Right lobe of liver (tissue), 4 donors: Measurements from ENCODE around the gene MAML3.

Experiments
- POLR2A ChIP-seq: fragments of 450-650 bp; IDR thresholded peaks from one replicate; pipeline ENCODE4 v1.6.1; 2017; ENCODE audit warnings: antibody characterized with exemption, mild to moderate bottlenecking
- TF ChIP-seq, protein P1 (sequence below), 4 donors: fragments of 200-600 bp in 3 of 4; fragments of 450-650 bp in 1 of 4; IDR thresholded peaks; one replicate each; pipeline versions ENCODE4 v1.5.1 to v1.8.0; 2016 to 2022; ENCODE audit warnings: antibody characterized with exemption in 4 of 4, mild to moderate bottlenecking in 2 of 4
- donor health status: DM: no; HTN: no; CAD: no.
- donor health status: DM: no; HTN: no; CAD: no.
- donor health status: DM: no; HTN: yes; CAD: no.

DNA sequence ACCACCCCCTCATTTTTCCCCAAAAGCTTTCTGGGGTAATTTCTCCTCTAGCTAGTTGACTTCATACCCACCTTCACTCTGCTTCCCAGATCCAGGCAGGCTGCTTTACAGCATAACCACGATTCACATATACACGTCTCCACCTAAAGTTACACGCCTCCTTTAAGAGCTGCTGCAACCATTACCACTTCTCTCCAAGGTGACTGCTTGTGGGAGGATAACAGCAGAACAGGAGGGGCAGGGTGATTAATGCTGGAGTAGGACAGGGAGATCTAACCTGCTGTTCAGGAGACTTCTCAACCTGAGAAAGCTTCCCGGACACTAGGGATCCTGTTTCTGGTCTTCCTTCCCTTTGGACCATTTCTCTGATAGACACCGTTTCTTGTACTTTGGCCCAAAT lies 411.0 kb downstream of the MAML3 start:
- TF ChIP-seq, protein P1, sequence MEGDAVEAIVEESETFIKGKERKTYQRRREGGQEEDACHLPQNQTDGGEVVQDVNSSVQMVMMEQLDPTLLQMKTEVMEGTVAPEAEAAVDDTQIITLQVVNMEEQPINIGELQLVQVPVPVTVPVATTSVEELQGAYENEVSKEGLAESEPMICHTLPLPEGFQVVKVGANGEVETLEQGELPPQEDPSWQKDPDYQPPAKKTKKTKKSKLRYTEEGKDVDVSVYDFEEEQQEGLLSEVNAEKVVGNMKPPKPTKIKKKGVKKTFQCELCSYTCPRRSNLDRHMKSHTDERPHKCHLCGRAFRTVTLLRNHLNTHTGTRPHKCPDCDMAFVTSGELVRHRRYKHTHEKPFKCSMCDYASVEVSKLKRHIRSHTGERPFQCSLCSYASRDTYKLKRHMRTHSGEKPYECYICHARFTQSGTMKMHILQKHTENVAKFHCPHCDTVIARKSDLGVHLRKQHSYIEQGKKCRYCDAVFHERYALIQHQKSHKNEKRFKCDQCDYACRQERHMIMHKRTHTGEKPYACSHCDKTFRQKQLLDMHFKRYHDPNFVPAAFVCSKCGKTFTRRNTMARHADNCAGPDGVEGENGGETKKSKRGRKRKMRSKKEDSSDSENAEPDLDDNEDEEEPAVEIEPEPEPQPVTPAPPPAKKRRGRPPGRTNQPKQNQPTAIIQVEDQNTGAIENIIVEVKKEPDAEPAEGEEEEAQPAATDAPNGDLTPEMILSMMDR (IDR thresholded peaks at IDR 0.05) = no peak
- no peak for TF ChIP-seq POLR2A
